ENCODE measurements around the gene IL1RAP.

DNA sequence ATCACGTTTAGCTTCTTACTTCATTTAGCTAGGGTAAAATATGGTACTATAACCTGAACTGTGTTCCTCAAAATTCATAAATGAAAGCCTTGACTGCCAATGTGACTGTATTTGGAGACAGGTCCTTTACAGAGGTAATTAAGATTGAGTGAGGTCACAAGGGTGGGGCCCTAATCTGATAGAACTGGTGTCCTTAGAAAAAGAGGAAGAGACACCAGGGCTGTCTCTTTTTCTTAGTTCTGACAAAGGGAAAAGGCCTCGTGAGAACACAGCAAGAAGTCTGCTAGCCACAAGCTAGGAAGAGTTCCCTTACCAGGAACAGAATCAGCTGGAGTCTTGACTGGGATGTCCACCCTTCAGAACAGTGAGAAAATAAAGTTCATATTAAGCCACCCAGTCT is 185.9 kb downstream of the IL1RAP start:
- TF ChIP-seq, protein P1, sequence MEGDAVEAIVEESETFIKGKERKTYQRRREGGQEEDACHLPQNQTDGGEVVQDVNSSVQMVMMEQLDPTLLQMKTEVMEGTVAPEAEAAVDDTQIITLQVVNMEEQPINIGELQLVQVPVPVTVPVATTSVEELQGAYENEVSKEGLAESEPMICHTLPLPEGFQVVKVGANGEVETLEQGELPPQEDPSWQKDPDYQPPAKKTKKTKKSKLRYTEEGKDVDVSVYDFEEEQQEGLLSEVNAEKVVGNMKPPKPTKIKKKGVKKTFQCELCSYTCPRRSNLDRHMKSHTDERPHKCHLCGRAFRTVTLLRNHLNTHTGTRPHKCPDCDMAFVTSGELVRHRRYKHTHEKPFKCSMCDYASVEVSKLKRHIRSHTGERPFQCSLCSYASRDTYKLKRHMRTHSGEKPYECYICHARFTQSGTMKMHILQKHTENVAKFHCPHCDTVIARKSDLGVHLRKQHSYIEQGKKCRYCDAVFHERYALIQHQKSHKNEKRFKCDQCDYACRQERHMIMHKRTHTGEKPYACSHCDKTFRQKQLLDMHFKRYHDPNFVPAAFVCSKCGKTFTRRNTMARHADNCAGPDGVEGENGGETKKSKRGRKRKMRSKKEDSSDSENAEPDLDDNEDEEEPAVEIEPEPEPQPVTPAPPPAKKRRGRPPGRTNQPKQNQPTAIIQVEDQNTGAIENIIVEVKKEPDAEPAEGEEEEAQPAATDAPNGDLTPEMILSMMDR (conservative IDR thresholded peaks at IDR 0.05; ENCODE audit: low read length), result no peak
- TF ChIP-seq EZH2phosphoT487 (IDR thresholded peaks at IDR 0.05; ENCODE audit: borderline replicate concordance), result no peak
